Fibroblast of villous mesenchyme (primary cell): ENCODE results near the gene ABCB11. TPM values are rescaled to one million over a fixed set of nuclear protein-coding genes. Genes with fewer than 3 reads are reported as not detected.

Source experiments
- DNase-seq: peaks from one replicate; pipeline ENCODE4 v3.0.0-alpha.2; 2010; ENCODE audit warnings: low read depth
- H3K4me3 ChIP-seq: 2 replicates; pipeline ENCODE4 v1.5.1; 2011; ENCODE audit warnings: low read depth, mild to moderate bottlenecking, low read length
- total RNA-seq: library from RNA; depleted of rRNA; stranded (reverse); fragments of >200 nt; gene quantifications from 2 replicates; pipeline ENCODE4 v1.2.3, GENCODE V29; 2012
- TF ChIP-seq, protein P1 (sequence below): IDR thresholded peaks from 2 replicates; pipeline ENCODE4 v1.5.1; 2012; ENCODE audit warnings: low read depth, mild to moderate bottlenecking, low read length; ENCODE audit not compliant: insufficient read depth

ABCB11 gene
- total RNA-seq, 1 donor = under 0.01 TPM

DNA sequence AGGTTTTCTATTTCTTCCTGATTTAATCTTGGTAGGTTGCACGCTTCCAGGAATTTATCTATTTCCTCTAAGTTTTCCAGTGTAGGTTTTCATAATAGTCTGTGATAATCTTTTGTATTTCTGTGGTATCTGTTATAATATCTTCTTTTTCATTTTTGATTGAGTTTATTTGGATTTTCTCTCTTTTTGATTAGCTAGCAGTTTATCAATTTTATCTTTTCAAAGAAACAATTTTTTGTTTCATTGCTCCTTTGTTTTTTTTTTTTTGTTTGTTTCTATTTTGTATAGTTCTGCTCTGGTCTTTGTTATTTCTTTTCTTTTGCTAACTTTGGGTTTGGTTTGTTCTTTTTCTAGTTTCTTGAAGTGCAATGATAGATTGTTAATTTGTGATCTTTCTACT, 78.7 kb downstream of the ABCB11 start:
- no peak for DNase-seq
- no peak overlapping the region for H3K4me3 ChIP-seq
- TF ChIP-seq, protein P1, sequence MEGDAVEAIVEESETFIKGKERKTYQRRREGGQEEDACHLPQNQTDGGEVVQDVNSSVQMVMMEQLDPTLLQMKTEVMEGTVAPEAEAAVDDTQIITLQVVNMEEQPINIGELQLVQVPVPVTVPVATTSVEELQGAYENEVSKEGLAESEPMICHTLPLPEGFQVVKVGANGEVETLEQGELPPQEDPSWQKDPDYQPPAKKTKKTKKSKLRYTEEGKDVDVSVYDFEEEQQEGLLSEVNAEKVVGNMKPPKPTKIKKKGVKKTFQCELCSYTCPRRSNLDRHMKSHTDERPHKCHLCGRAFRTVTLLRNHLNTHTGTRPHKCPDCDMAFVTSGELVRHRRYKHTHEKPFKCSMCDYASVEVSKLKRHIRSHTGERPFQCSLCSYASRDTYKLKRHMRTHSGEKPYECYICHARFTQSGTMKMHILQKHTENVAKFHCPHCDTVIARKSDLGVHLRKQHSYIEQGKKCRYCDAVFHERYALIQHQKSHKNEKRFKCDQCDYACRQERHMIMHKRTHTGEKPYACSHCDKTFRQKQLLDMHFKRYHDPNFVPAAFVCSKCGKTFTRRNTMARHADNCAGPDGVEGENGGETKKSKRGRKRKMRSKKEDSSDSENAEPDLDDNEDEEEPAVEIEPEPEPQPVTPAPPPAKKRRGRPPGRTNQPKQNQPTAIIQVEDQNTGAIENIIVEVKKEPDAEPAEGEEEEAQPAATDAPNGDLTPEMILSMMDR = no peak

DNA sequence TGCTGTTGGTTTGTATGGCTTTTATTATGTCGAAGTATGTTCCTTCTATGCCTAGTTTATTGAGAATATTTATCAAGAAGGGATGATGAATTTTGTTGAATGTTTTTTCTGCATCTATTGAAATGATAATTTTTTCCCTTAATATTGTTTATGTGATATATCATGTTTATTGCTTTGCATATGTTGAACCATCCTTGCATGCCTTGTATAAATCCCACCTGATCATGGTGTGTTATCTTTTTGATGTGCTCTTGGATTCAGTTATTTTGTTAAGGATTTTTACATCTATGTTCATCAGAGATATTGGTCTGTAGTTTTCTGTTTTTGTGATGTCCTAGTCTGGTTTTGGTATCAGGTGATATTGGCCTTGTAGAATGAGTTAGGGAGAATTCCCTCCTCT, 79.3 kb downstream of the ABCB11 start:
- no peak overlapping the region for H3K4me3 ChIP-seq
- TF ChIP-seq, protein P1 = no peak
- no peak for DNase-seq

DNA sequence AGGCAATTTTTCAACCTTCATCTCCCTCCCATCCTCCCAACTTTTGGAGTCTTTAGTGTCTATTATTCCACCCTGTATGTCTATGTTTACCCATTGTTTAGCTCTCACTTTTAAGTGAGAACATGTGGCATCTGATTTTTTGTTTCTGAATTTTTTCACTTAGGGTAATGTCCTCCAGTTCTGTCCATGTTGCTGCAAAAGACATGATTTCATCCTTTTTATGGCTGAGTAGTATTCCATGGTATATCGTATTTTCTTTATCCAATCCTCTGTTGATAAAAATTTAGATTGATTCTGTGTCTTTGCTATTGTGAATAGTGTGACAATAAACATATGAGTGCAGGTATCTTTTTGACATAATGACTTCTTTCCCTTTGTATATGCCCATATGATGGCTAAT, 81.8 kb downstream of the ABCB11 start:
- no peak overlapping the region for H3K4me3 ChIP-seq
- TF ChIP-seq, protein P1 = no peak
- no peak for DNase-seq

DNA sequence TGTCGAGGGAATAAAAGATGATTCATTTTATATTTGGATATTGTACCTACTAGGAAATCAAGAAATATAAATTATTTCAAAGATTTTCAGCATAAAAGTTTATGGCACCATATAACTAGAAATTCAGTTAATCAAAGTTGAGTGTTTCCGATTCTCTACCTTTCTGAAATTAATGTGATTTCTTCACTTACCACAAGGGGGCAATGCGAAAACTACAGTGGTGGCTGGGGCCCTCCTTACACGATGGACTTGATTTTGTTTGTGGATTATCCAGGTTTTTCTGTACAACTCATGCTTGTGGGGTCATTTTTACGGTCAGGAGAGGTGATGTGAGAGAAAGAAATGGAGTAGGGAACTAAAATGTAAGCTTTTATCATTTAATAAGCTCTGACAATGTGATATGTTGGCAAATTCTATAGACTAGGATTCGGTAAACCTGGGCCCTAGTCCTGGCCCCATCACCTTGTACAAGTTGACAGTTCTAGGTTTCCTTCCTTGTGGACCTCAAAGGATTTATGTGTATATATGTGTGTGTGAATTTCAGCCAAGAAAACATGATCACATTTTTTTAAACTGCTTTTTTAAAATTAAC, 82.4 kb downstream of the ABCB11 start:
- no peak overlapping the region for H3K4me3 ChIP-seq
- DNase-seq = peak; percentile 7
- TF ChIP-seq, protein P1 = peak; percentile 71

DNA sequence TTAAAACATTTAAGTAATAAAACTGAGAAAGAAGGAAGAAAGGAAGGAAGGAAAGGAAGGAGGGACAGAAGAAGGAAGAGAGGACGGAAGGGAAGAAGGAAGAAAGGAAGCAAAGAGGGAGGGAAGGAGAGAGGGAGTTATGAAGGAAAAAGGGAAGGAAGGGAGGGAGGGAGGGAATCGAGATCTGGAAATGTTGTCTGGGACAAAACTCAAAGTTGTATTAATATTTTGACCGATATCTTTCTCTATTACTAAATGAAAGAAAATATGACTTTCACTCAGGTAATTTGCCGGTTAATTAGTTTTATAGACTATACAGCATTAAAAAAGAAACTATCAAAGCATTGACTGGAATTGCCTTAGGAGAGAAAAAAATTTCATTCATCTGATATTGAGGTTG, 85.6 kb downstream of the ABCB11 start:
- no peak overlapping the region for H3K4me3 ChIP-seq
- TF ChIP-seq, protein P1 = no peak
- no peak for DNase-seq

DNA sequence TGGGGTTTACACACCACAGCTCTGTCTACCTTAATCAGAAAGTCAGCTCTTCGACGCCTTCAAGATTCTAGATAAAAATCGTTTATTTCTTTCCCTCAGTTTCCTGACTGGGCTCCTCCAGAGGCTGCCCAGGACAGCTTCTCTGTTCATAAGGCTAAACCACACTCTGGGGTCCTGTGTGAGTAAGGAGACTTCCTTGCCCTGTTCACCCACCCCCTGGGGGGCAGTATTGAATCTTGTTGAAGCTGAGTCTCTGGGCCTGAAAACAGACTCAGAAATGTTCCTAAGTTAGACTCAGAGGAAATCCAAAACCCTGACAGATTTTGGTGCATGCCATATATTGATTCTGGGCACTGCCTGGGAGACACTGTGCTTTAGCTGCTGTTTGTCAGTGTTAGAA, 87.1 kb downstream of the ABCB11 start:
- TF ChIP-seq, protein P1 = no peak

DNA sequence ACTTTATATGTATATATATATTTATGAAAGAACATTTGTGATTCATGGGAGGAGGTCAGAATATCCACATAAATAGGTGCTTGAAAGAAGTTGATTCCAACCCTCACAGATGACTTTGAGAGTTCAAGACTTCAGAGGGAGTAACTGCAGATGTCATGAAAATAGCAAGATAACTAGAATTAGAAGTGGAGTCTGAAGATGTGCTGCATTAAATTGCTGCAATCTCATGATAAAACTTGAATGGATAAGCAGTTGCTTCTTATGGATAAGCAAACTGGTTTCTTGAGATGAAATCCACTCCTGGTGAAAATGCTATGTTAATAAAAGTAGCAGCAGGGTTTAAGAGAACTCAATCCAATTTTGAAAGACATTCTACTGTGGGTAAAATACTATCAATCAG, 89.8 kb downstream of the ABCB11 start:
- DNase-seq = no peak
- TF ChIP-seq, protein P1 = no peak
- no peak overlapping the region for H3K4me3 ChIP-seq

More for the DNA sequence above, 87.1 kb downstream of the ABCB11 start:
- H3K4me3 ChIP-seq = no peak overlapping the region
- no peak for DNase-seq
